Hepatocyte (in vitro differentiated cells): ENCODE data around the gene NT5E.

Experiments
- EZH2 ChIP-seq: fragments of 200-600 bp; sonication (generic); IDR thresholded peaks from 2 replicates; pipeline ENCODE4 v1.6.1; 2016; ENCODE audit warnings: antibody characterized with exemption, mild to moderate bottlenecking, borderline replicate concordance
- EZH2phosphoT487 ChIP-seq: fragments of 200-600 bp; sonication (generic); IDR thresholded peaks from one replicate; pipeline ENCODE4 v1.6.1; 2018; ENCODE audit warnings: antibody characterized with exemption, mild to moderate bottlenecking, low read depth, moderate library complexity; ENCODE audit not compliant: unreplicated experiment, severe bottlenecking
- TF ChIP-seq, protein P1 (sequence below): fragments of 200-600 bp; sonication (generic); IDR thresholded peaks from 2 replicates; pipeline ENCODE4 v1.5.1; 2016; ENCODE audit warnings: antibody characterized with exemption, mild to moderate bottlenecking; ENCODE audit not compliant: poor library complexity

DNA sequence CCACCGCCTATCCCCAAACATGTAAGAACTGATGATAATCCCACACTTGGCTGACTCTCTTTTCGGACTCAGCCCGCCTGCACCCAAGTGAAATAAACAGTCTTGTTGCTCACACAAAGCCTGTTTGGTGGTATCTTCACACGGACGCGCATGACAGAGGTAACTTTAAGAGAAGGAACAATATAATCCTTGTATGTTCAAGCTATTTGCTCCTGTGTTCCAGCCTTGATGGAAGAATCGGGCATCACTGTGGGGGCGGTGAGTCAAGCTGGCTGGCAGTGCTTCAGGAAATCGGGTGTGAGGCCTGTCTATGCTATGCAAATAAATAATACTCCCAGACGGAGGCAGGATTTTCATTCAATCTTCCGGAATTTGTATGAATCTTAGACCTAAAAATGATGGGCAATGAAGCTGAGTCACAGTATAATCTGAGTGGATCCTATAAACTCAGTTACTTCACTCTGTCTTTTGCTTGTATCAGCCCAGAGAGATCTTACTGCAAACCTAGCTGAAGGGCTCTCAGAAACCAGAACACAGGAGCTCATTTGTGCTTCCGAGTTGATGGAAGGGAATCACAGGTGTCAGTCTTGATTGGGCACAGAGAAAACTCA lies 45.2 kb upstream of the NT5E start:
- TF ChIP-seq, protein P1, sequence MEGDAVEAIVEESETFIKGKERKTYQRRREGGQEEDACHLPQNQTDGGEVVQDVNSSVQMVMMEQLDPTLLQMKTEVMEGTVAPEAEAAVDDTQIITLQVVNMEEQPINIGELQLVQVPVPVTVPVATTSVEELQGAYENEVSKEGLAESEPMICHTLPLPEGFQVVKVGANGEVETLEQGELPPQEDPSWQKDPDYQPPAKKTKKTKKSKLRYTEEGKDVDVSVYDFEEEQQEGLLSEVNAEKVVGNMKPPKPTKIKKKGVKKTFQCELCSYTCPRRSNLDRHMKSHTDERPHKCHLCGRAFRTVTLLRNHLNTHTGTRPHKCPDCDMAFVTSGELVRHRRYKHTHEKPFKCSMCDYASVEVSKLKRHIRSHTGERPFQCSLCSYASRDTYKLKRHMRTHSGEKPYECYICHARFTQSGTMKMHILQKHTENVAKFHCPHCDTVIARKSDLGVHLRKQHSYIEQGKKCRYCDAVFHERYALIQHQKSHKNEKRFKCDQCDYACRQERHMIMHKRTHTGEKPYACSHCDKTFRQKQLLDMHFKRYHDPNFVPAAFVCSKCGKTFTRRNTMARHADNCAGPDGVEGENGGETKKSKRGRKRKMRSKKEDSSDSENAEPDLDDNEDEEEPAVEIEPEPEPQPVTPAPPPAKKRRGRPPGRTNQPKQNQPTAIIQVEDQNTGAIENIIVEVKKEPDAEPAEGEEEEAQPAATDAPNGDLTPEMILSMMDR = no peak
- TF ChIP-seq EZH2 = no peak
- no peak for TF ChIP-seq EZH2phosphoT487
